Urothelium cell line (cell line): ENCODE results near the gene FBXW8.
A peak's percentile ranks its signal among the peaks of the same experiment; 100 is the strongest.

Experiments used
- DNase-seq: peaks from one replicate; pipeline ENCODE4 v3.0.0; 2011; ENCODE audit warnings: low spot score, mixed read lengths
- FAIRE-seq: peaks from 2 replicates; lab custom pipeline; 2011; peaks lifted over from hg19 to GRCh38; lab: Jason Lieb, UNC

FBXW8 gene

DNA sequence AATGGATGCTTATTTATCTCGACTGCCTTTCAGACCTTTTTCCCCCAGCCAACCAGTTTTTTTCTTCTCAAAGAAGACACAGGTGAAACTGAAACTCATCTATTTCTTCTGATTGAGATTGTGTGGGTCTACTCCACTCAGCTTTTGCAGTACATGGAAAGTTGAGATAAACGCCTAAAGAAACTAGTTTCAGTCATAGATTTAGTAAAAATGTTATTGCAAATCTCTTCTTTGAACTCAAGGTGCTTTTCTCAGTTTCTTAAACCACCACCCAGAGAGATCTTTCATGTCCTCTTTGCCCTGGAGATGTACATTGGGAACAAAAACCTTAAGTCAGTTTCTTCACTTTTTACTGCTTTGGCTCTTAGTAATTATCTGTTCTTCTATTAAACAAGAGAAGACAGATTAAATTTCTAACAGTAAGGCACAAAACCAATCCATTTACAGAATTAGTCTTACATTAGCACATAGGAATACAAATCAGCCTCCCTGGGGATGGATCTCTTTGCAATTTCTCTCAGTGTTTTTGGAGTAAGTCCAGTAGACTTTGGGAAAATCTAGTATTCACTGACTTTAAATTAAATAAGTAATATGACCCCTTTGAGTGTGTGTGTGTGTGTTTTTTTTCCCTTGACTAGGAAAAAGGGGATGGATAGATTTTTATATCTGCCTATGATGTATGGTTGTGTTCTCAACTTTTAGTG is 11.6 kb downstream of the FBXW8 start:
- FAIRE-seq (no peak), DNase-seq (no peak)

DNA sequence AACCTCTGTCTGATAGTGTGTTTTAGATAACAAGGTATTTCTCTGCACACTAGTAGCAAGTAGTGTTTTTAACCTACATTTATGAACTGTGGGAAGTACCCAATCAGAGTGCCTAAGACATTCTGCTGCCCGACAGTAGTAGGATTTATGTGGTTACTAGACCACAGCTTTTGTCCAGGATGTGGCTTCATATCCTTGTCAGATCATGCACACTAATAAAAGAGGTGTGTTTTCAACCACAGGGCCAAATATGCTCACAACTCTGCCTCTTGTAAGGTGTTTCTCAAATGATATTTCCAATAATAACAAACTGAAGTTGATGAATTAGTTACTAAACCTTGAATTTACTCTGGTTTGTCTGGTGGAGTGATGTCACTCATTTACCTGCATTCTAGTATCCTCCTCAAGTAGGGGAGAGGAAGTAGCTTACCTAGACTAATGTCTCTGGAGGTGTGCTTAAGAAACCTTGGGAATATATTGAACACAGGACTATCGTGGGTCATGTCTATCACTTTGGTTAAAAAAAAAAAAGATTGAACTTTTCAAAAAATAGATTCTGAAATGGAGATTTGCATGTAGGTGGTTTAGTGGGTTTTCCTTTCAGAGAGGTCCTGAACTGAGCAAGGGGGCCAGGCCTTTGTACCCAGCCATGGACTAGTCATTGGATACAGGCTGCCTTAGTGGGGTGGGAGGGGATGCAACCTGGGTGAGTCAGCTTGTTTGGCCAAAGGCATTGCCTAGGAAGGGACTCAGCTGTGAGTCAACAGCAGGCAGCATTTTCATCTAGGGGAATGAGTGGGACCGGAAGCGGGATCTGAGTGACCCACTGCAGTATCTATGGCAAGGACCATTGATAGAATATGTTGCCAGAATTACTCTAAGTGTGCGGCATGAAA is 14.1 kb downstream of the FBXW8 start:
- FAIRE-seq (peak; percentile 83), DNase-seq (peak; percentile 87)

GRCh38 chr12:116926283-116927243 is 15.8 kb downstream of the FBXW8 start:
- FAIRE-seq = no peak

GRCh38 chr12:116927244-116927940 is 16.6 kb downstream of the FBXW8 start:
- FAIRE-seq (no peak), DNase-seq (no peak)

More at GRCh38 chr12:116926283-116927243, 15.8 kb downstream of the FBXW8 start:
- DNase-seq = no peak

DNA sequence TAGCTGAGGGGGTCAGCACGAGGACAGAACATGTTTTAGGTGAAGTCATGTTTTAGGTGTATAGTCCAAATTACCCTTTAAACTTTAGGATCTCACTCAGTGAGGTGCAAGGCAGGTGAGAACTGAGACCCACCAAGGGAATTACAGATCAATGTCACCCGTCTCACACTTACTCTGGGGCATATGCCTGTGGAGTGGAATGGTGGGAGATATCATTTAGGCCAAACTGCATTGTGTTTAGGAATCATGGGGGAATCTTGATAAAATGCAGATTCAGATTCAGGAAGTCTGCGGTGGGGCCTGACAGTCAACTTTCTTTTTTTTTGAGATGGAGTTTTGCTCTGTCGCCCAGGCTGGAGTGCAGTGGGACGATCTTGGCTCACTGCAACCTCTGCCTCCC is 17.8 kb downstream of the FBXW8 start:
- FAIRE-seq (no peak), DNase-seq (no peak)

GRCh38 chr12:116929885-116930284 is 19.1 kb downstream of the FBXW8 start:
- DNase-seq (no peak), FAIRE-seq (no peak)

DNA sequence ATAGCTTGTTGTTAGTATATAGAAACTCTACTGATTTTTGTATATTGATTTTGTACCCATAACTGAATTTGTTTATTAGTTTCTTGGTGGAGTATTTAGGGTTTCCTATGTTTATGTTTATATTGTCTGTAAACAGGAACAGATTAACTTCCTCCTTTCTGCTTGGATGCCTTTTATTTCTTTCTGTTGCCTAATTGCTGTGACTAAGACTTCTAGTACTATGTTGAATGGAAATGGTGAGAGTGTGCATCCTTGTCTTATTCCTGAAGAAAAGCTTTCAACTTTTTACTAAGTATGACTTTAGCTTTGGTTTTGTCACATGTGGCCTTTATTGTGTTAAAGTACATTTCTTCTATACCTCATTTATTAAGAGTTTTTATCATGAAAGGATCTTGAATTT is 20.9 kb downstream of the FBXW8 start:
- FAIRE-seq = no peak

GRCh38 chr12:116933091-116933490 is 22.3 kb downstream of the FBXW8 start:
- FAIRE-seq = no peak
- no peak for DNase-seq

More for the DNA sequence above, 20.9 kb downstream of the FBXW8 start:
- no peak for DNase-seq

GRCh38 chr12:116933512-116934246 is 22.9 kb downstream of the FBXW8 start:
- FAIRE-seq (no peak), DNase-seq (no peak)

DNA sequence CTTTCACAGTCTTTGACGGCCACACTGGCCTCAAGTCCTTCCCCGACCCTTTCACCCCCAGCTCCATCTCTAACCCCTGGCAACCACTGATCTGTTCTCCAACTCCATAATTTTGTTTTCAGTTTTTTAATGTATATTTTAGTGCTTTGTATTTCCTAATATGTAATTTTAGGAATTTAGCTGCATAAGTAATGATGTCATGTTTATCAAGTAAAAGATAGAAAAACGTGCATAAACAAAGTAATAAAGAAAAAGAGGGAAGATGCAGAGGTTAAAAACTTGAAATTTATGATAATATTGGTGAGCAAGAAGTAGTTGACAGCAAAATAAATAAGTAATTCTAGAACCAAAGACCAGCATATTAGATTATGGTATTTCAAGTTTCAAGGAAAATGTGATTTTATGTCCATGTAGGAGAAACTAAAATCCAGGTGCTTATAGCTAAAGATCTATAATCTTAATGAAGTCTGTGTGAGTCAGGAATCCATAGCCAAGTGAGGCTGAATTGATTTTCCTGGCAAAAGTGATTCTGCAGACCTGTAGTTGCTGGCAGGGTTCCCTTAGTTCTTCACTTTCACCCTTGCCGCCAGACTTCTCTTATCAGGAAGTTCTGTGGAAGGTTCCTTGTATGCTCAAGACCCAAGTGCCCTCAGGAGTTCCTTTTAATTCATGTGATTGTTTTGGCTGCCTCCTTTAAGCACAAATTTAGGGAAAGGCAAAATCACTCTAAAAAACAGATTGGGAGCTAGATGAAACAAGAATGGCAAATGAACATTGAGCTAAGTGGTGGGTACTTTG is 24.4 kb downstream of the FBXW8 start:
- FAIRE-seq (no peak), DNase-seq (no peak)

DNA sequence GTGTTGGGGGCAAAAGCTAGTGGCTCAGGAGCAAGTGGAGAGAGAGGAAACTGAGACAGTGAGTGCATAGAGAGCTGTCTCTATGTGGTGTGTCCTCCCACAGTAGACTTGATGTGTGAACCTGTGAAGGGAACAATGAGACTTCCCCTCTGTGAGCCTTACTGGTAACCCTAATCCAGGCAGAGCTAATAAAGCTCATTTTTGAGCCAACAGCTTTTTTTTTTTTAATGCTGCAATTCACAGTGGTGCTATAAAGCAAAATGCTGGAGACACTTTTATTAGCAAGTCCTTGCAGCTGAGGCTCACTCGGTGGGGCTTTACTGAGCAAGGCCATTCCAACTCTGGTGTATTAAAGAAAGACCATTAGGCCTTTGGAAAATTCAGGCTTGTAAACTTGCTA is 26.9 kb downstream of the FBXW8 start:
- no peak for FAIRE-seq
- no peak for DNase-seq

DNA sequence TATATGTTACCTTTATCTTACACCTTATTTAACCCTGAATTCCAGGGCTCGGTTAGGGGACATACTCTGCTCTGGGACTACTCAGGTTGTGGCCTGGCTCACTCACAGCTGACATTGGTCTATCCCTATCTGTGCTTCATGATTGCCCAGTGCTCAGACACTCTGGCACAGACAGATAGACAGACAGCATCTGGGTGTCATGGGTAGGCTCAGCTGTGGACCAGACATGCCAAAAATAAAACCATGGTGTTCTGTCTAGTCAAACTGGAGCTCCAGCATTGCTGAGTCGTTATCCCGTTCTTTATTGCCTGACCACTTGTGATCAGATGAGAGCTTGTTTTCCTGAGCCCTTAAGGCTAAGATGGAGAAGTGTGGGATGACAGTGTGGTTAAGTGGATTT is 29.0 kb downstream of the FBXW8 start:
- FAIRE-seq = no peak
- no peak for DNase-seq

DNA sequence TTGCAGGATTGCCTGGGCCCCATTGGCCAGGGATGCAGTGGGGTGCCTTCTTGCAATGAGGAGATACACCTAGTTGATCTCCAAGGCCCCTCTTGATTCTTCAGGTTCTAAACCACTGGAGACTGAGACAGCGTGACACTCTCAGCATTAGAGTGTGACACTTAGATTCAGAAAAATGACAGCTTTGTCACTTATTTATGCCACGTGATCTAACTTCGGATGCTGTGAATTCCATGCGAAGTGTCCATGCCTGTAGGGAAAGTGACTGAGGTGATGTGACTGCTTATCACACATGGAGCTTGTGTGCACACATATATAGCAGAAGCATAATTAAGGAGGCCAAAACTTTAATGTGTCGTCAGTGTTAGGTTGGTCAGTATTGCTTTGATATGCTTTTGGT is 30.4 kb downstream of the FBXW8 start:
- FAIRE-seq = no peak

DNA sequence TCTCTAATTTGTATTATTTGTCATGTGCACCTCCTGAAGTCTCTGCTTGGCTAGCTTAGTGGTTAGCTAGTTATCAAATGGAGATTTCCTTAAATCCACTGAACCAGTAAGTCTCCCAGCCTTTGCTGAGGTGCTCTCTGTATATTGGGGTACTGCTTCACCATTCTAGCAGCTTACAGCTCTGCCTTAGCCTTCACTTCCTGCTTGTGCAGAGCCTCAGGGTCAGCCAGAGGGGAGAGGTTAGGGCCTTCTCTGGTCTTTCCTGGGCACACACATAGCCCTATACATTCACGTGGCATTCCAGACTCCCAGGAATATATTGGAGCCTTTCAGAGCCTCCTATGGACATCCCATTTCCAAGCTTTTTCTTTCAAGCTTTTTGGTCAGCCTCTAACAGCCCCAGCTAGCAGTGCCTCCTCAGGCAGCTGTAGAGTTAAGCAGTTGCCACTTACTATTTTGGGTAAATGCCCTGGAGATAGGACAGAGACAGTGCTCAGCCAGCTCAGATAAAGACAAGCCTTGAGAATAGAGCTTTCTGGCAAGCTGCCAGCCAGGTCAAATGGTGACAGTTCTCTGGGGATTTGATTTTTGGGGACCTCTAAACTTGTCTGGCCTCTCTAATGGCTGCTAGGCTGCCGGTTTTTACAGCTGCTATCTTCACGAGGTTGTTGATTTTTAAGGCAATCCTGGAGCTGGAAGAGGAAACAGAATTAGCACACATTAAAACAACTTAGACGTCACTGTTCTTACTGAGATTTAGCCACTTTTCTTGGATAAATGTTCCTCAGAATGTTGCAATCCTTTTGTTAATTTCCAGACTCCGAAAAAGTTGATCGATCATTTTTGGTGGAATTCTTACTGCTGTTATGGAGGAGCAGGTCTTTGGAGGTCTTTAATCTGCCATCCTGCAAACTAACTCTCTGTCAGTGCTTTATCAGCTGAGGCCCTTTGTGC is 32.9 kb downstream of the FBXW8 start:
- no peak for FAIRE-seq
- no peak for DNase-seq

More for the DNA sequence above, 30.4 kb downstream of the FBXW8 start:
- DNase-seq = no peak

DNA sequence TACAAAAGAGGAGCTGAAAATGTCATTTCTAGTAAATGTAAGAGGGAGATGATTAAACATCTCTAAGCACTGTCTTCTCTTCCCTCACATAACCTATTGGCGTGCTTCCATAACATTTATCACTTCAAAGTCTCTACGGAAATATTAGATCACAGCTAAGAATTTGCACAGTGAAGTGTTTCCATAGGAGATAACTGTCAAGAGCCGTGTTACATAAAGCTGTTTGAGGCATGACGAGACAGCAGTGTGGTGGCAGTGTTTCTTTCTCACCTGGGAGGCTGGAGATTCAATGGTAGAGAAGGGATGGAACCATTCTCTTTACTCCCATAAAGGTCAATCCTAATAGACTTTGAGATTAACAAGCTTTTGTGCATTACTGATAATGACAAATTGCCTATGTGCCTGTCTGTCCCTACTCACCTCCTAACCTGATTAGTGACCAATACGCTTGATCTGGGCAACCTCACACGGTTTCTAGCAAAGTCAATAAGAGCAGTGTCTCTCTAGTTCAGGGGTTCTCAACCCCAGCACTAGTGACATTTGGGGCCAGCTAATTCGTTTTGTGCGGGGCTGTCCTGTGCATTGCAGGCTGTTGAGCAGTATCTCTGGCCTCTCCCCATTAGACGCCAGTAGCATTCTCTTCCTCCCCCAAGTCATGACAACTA is 35.3 kb downstream of the FBXW8 start:
- DNase-seq = no peak
- FAIRE-seq = no peak

GRCh38 chr12:116948298-116948697 is 37.5 kb downstream of the FBXW8 start:
- DNase-seq (no peak), FAIRE-seq (no peak)

GRCh38 chr12:116950628-116951325 is 40.0 kb downstream of the FBXW8 start:
- FAIRE-seq (no peak), DNase-seq (no peak)
